ENCODE measurements around the gene RASL11A. TPM values are rescaled to one million over a fixed set of nuclear protein-coding genes. Genes with fewer than 3 reads are reported as not detected.

RASL11A gene
- total and polyA plus RNA-seq, 2 of the 13 experiments (the other 11 are each of a cell fraction or from before 2014, with no cell fraction given): 3.0 to 4.1 TPM

- peak; percentile 93 for TF ChIP-seq ZNF710 (CRISPR knock-in tag; IDR thresholded peaks at IDR 0.05; ENCODE audit: borderline replicate concordance)
- no peak for TF ChIP-seq ZNF234 (CRISPR knock-in tag; conservative IDR thresholded peaks at IDR 0.05)
- peak; percentile 35; the same call in 1 of the 2 replicates for TF ChIP-seq HDAC2 (CRISPR knock-in tag; IDR thresholded peaks at IDR 0.05)
- TF ChIP-seq TBP (CRISPR knock-in tag; IDR thresholded peaks at IDR 0.05): no peak
- no peak for TF ChIP-seq ZSCAN12 (CRISPR knock-in tag; IDR thresholded peaks at IDR 0.05)
- no peak for TF ChIP-seq ETS1 (CRISPR knock-in tag; IDR thresholded peaks at IDR 0.05)
- TF ChIP-seq ZNF605 (CRISPR knock-in tag; IDR thresholded peaks at IDR 0.05): peak; percentile 92
- peak; percentile 69 for TF ChIP-seq XRCC5 (optimal IDR thresholded peaks at IDR 0.05; ENCODE audit: low read length)
- TF ChIP-seq, protein P1, sequence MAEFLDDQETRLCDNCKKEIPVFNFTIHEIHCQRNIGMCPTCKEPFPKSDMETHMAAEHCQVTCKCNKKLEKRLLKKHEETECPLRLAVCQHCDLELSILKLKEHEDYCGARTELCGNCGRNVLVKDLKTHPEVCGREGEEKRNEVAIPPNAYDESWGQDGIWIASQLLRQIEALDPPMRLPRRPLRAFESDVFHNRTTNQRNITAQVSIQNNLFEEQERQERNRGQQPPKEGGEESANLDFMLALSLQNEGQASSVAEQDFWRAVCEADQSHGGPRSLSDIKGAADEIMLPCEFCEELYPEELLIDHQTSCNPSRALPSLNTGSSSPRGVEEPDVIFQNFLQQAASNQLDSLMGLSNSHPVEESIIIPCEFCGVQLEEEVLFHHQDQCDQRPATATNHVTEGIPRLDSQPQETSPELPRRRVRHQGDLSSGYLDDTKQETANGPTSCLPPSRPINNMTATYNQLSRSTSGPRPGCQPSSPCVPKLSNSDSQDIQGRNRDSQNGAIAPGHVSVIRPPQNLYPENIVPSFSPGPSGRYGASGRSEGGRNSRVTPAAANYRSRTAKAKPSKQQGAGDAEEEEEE (CRISPR knock-in tag; IDR thresholded peaks at IDR 0.05; ENCODE audit: borderline replicate concordance): no peak
- no peak for TF ChIP-seq ATM (IDR thresholded peaks at IDR 0.05; ENCODE audit: borderline replicate concordance)
- TF ChIP-seq ZNF362 (CRISPR knock-in tag; IDR thresholded peaks at IDR 0.05; ENCODE audit: borderline replicate concordance): no peak
- TF ChIP-seq ZNF44 (CRISPR knock-in tag; IDR thresholded peaks at IDR 0.05): peak; percentile 76; the same call in 1 of the 2 replicates
- peak; percentile 82; the same call in 1 of the 2 replicates for TF ChIP-seq TSC22D2 (CRISPR knock-in tag; IDR thresholded peaks at IDR 0.05; ENCODE audit: borderline replicate concordance)
- no peak for TF ChIP-seq RNF219 (CRISPR knock-in tag; IDR thresholded peaks at IDR 0.05)
- 0 out of 2 replicates have a peak, but pooled peaks have one; percentile 6 for TF ChIP-seq TFDP1 (CRISPR knock-in tag; IDR thresholded peaks at IDR 0.05; ENCODE audit: borderline replicate concordance)
- peak; percentile 93 for TF ChIP-seq AHR (CRISPR knock-in tag; IDR thresholded peaks at IDR 0.05)
- TF ChIP-seq ZNF382 (CRISPR knock-in tag; IDR thresholded peaks at IDR 0.05; ENCODE audit: borderline replicate concordance): no peak
These were observed 19.2 kb upstream of the RASL11A start, which contains the start of gene RPL21 (continued) for GRCh38 chr13:27251166-27252091.
